Peyer's patch (tissue), 4 donors: Measurements from ENCODE around the gene TMEM176A. TPM values are rescaled to one million over a fixed set of nuclear protein-coding genes. Genes with fewer than 3 reads are reported as not detected.

Source experiments
- DNase-seq, 3 donors: peaks; one replicate each; pipeline ENCODE4 v3.0.0-alpha.2; 2017 to 2019
- H3K27ac ChIP-seq, 4 donors: fragments of 200-600 bp; sonication (generic); one replicate each; pipeline ENCODE4 v1.5.1; 2016 to 2019
- H3K27me3 ChIP-seq, 2 donors: fragments of 200-600 bp; sonication (generic); one replicate each; pipeline ENCODE4 v1.5.1; 2019
- H3K36me3 ChIP-seq, 3 donors: fragments of 200-600 bp; sonication (generic); one replicate each; pipeline ENCODE4 v1.5.1; 2016 to 2019
- H3K4me1 ChIP-seq, 4 donors: fragments of 200-600 bp; sonication (generic); one replicate each; pipeline ENCODE4 v1.5.1; 2016 to 2019
- H3K4me3 ChIP-seq, 4 donors: fragments of 200-600 bp; sonication (generic); 1 replicate in 3 of 4; 2 replicates in 1 of 4; pipeline ENCODE4 v1.5.1; 2016 to 2019; ENCODE audit warnings: mild to moderate bottlenecking in 1 of 4
- H3K9me3 ChIP-seq, 4 donors: fragments of 200-600 bp; sonication (generic); one replicate each; pipeline ENCODE4 v1.5.1; 2016 to 2019; ENCODE audit warnings: mild to moderate bottlenecking in 1 of 4
- CTCF ChIP-seq, 6 experiments: fragments of 450-650 bp in 4 of 6; fragments of 200-600 bp in 2 of 6; sonication (generic) in 1 of 6; IDR thresholded peaks; one replicate each; pipeline ENCODE4 v1.5.1; 2017 to 2019; ENCODE audit warnings: antibody characterized with exemption in 6 of 6, mild to moderate bottlenecking in 3 of 6, moderate library complexity in 1 of 6
- POLR2A ChIP-seq, 2 donors: fragments of 450-650 bp; IDR thresholded peaks; one replicate each; pipeline ENCODE4 v1.5.1; 2017; ENCODE audit warnings: antibody characterized with exemption in 2 of 2, mild to moderate bottlenecking in 2 of 2, moderate library complexity in 2 of 2
- total RNA-seq, 4 donors: library from RNA; depleted of rRNA; stranded (reverse); fragments of >200 nt; gene quantifications; one replicate each; pipeline ENCODE4 v1.1.0, GENCODE V29; 2016

Gene TMEM176A
- total RNA-seq, 4 donors from 2014 or later: 88.3 to 338 (median 232) TPM

- Histone ChIP-seq H3K27me3 (no peaks in the 10 kb centered on the region), H3K4me3 (no peak overlapping the region), H3K36me3 (peaks cover 0 to 38% (median 0%) of the 10 kb centered on the region in 3 donors), H3K9me3 (no peaks in the 10 kb centered on the region), H3K27ac (peak overlapping the region in 1 of 4 donors; percentile 36), H3K4me1 (peaks cover 4 to 33% (median 10%) of the 10 kb centered on the region in 4 donors)
- no peak for TF ChIP-seq POLR2A (IDR thresholded peaks at IDR 0.05)
- no peak for TF ChIP-seq CTCF (IDR thresholded peaks at IDR 0.05)
- DNase-seq: no peak
Observed at GRCh38 chr7:150790416-150791075, 10.0 kb upstream of the TMEM176A start.

- Histone ChIP-seq H3K4me1 (peaks cover 4 to 25% (median 7%) of the 10 kb centered on the region in 4 donors), H3K27ac (peak overlapping the region in 1 of 4 donors; percentile 36), H3K9me3 (no peaks in the 10 kb centered on the region), H3K27me3 (no peaks in the 10 kb centered on the region), H3K4me3 (no peak overlapping the region), H3K36me3 (peaks cover 0 to 38% (median 0%) of the 10 kb centered on the region in 3 donors)
- no peak for DNase-seq
- no peak for TF ChIP-seq POLR2A (IDR thresholded peaks at IDR 0.05)
Observed at GRCh38 chr7:150791304-150791703, 9.3 kb upstream of the TMEM176A start.

GRCh38 chr7:150791746-150792452 lies 8.7 kb upstream of the TMEM176A start:
- Histone ChIP-seq H3K4me1 (peaks cover 4 to 22% (median 7%) of the 10 kb centered on the region in 4 donors), H3K27ac (peak overlapping the region in 2 of 4 donors; percentile 17 to 49), H3K4me3 (no peak overlapping the region), H3K9me3 (no peaks in the 10 kb centered on the region), H3K36me3 (peaks cover 0 to 38% (median 0%) of the 10 kb centered on the region in 3 donors), H3K27me3 (no peaks in the 10 kb centered on the region)
- TF ChIP-seq CTCF (IDR thresholded peaks at IDR 0.05) (no peak), POLR2A (IDR thresholded peaks at IDR 0.05) (no peak)
- no peak for DNase-seq

- no peaks in the 10 kb centered on the region for H3K9me3 ChIP-seq
- no peak for TF ChIP-seq CTCF (IDR thresholded peaks at IDR 0.05)
- TF ChIP-seq POLR2A (IDR thresholded peaks at IDR 0.05): no peak
- peaks cover 0 to 38% (median 0%) of the 10 kb centered on the region in 3 donors for H3K36me3 ChIP-seq
- no peak overlapping the region for H3K4me3 ChIP-seq
- H3K27me3 ChIP-seq: no peaks in the 10 kb centered on the region
- H3K4me1 ChIP-seq: peaks cover 0 to 8% (median 0%) of the 10 kb centered on the region in 4 donors
- H3K27ac ChIP-seq: peak overlapping the region in 2 of 4 donors; percentile 17 to 59
- peak in 1 of 3 donors; percentile 60 for DNase-seq
Observed at GRCh38 chr7:150793569-150794238, 6.9 kb upstream of the TMEM176A start.

GRCh38 chr7:150797661-150798060 lies 2.9 kb upstream of the TMEM176A start:
- TF ChIP-seq CTCF (IDR thresholded peaks at IDR 0.05) (no peak), POLR2A (IDR thresholded peaks at IDR 0.05) (no peak)
- Histone ChIP-seq H3K27me3 (no peaks in the 10 kb centered on the region), H3K9me3 (no peaks in the 10 kb centered on the region), H3K4me3 (peak overlapping the region in 1 of 4 donors; percentile 81), H3K36me3 (peaks cover 0 to 13% (median 0%) of the 10 kb centered on the region in 3 donors), H3K4me1 (peaks cover 0 to 10% (median 5%) of the 10 kb centered on the region in 4 donors), H3K27ac (peak overlapping the region in 3 of 4 donors; percentile 22 to 90 (median 73))
- DNase-seq: no peak
